K562 (cell line): ENCODE data around the gene RASIP1. TPM values are rescaled to one million over a fixed set of nuclear protein-coding genes. Genes with fewer than 3 reads are reported as not detected.

Source experiments
- ASH1L ChIP-seq: fragments of 450-650 bp; IDR thresholded peaks from 2 replicates; pipeline ENCODE4 v1.6.1; 2018; ENCODE audit warnings: borderline replicate concordance, mild to moderate bottlenecking, low read depth; ENCODE audit not compliant: partially characterized antibody
- CBX8 ChIP-seq: fragments of 200-600 bp; sonication (generic); IDR thresholded peaks from 2 replicates; pipeline ENCODE4 v1.6.1; 2012; ENCODE audit warnings: borderline replicate concordance, mixed run types, low read depth, mild to moderate bottlenecking, moderate library complexity, mixed read lengths, low read length, control low read depth, inconsistent platforms; ENCODE audit not compliant: poor library complexity, severe bottlenecking; ENCODE audit errors: extremely low read depth
- CEBPG ChIP-seq, 3 experiments: fragments of 200-800 bp in 1 of 3; sonication (Bioruptor generic) in 1 of 3; sonication (generic) in 1 of 3; formaldehyde crosslinking in 1 of 3; IDR thresholded peaks in 2 of 3; conservative IDR thresholded peaks in 1 of 3; 2 replicates each; pipeline versions ENCODE4 v1.6.1 to v1.8.0; 2016 to 2022; ENCODE audit warnings: missing compliant biosample characterization in 2 of 3, missing genetic modification characterization in 2 of 3, mild to moderate bottlenecking in 1 of 3, missing genetic modification reagents in 1 of 3
- KAT8 ChIP-seq: fragments of 450-650 bp; IDR thresholded peaks from 2 replicates; pipeline ENCODE4 v1.6.1; 2016; ENCODE audit warnings: low read depth, mild to moderate bottlenecking
- MXI1 ChIP-seq: IDR thresholded peaks from 2 replicates; pipeline ENCODE4 v1.6.1; 2011; ENCODE audit warnings: low read depth, mild to moderate bottlenecking, improper control_type of control experiment, low read length
- NR4A1 ChIP-seq, 2 experiments: fragments of 250-450 bp in 1 of 2; fragments of 450-650 bp in 1 of 2; sonication (Bioruptor Pico) in 1 of 2; IDR thresholded peaks; 2 replicates each; pipeline versions ENCODE4 v1.4.0 to v1.6.1; 2016 to 2020; ENCODE audit warnings: mild to moderate bottlenecking in 2 of 2, missing compliant biosample characterization in 1 of 2, missing genetic modification characterization in 1 of 2, moderate library complexity in 1 of 2
- POLR2A ChIP-seq: fragments of 450-650 bp; conservative IDR thresholded peaks from 2 replicates; pipeline ENCODE4 v1.6.1; 2016
- SAFB2 ChIP-seq: fragments of 200-400 bp; formaldehyde crosslinking; IDR thresholded peaks from 2 replicates; pipeline ENCODE4 v1.6.1; 2018; ENCODE audit warnings: borderline replicate concordance, low read length, low read depth, moderate library complexity; ENCODE audit not compliant: severe bottlenecking
- ZNF318 ChIP-seq, 2 experiments: fragments of 450-650 bp; IDR thresholded peaks; 2 replicates each; pipeline ENCODE4 v1.6.1; 2016; ENCODE audit warnings: mild to moderate bottlenecking in 2 of 2, borderline replicate concordance in 1 of 2, low read depth in 1 of 2, moderate library complexity in 1 of 2
- ZNF511 ChIP-seq: sonication (generic); formaldehyde crosslinking; IDR thresholded peaks from 2 replicates; pipeline ENCODE4 v1.8.0; 2022; ENCODE audit warnings: mild to moderate bottlenecking, missing genetic modification reagents
- polyA plus RNA-seq, 8 experiments: library from polyadenylated mRNA; depleted of rRNA in 4 of 8; stranded (reverse) in 5 of 8; unstranded in 3 of 8; fragments of >200 nt; fragmentation: Nextera tagmentation in 2 of 8; fragmentation: Illumina TruSeq in 1 of 8; extraction: Ambion mirVana in 2 of 8; extraction: Trizol in 1 of 8; gene quantifications; 2 replicates each; pipeline versions ENCODE4 v1.2.1 to v1.2.3, GENCODE V29; 2011 to 2014; ENCODE audit warnings: inconsistent platforms in 1 of 8, missing spikeins in 1 of 8
- total RNA-seq, 7 experiments: library from RNA; depleted of rRNA in 6 of 7; stranded (reverse); fragments of >200 nt in 6 of 7; fragmentation: Illumina TruSeq in 2 of 7; extraction: Trizol in 2 of 7; gene quantifications; 2 replicates each; pipeline versions ENCODE4 v1.2.1 to v1.2.3, GENCODE V29; 2011 to 2021; ENCODE audit warnings: low replicate concordance in 1 of 7
- TF ChIP-seq, protein P1 (sequence below), 2 experiments: fragments of 200-800 bp in 1 of 2; sonication (Bioruptor generic) in 1 of 2; sonication (generic) in 1 of 2; formaldehyde crosslinking in 1 of 2; IDR thresholded peaks in 1 of 2; conservative IDR thresholded peaks in 1 of 2; 2 replicates each; pipeline versions ENCODE4 v1.5.0 to v1.6.1; 2016 to 2020; ENCODE audit warnings: missing compliant biosample characterization in 1 of 2, missing genetic modification characterization in 1 of 2, missing genetic modification reagents in 1 of 2

The RASIP1 gene
- total and polyA plus RNA-seq, 9 of the 15 experiments (the other 6 are each of a cell fraction or from before 2014, with no cell fraction given) = 0.20 to 4.7 (median 1.5) TPM

GRCh38 chr19:48724796-48725753 lies 15.3 kb downstream of the RASIP1 start (continued):
- TF ChIP-seq, protein P1, sequence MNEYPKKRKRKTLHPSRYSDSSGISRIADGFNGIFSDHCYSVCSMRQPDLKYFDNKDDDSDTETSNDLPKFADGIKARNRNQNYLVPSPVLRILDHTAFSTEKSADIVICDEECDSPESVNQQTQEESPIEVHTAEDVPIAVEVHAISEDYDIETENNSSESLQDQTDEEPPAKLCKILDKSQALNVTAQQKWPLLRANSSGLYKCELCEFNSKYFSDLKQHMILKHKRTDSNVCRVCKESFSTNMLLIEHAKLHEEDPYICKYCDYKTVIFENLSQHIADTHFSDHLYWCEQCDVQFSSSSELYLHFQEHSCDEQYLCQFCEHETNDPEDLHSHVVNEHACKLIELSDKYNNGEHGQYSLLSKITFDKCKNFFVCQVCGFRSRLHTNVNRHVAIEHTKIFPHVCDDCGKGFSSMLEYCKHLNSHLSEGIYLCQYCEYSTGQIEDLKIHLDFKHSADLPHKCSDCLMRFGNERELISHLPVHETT (CRISPR knock-in tag; conservative IDR thresholded peaks at IDR 0.05 in 1 of 2, IDR thresholded peaks at IDR 0.05 in 1 of 2) = peak in 1 of 2 experiments; percentile 77; a peak in 2 of 4 replicates
- TF ChIP-seq CBX8 = no peak
- peak in 1 of 2 experiments; percentile 42; a peak in 1 of 4 replicates for TF ChIP-seq ZNF318 (IDR thresholded peaks at IDR 0.05; ENCODE audit: borderline replicate concordance in 1 of 2, low read depth in 1 of 2)
- TF ChIP-seq NR4A1 (CRISPR knock-in tag; IDR thresholded peaks at IDR 0.05) = no peak
- TF ChIP-seq NR4A1 (tag; IDR thresholded peaks at IDR 0.05) = no peak
- TF ChIP-seq POLR2A = peak; percentile 43
- TF ChIP-seq ZNF511 (CRISPR knock-in tag) = no peak
- no peak for TF ChIP-seq CEBPG (CRISPR knock-in tag; IDR thresholded peaks at IDR 0.05)
- no peak for TF ChIP-seq CEBPG (tag; conservative IDR thresholded peaks at IDR 0.05 in 1 of 2, IDR thresholded peaks at IDR 0.05 in 1 of 2)
- no peak for TF ChIP-seq KAT8
- TF ChIP-seq ASH1L = peak; percentile 45
- no peak for TF ChIP-seq MXI1
- TF ChIP-seq SAFB2 = no peak
